HUDEP-2 (cell line): ENCODE data around the gene NXN.
"Not testable (repeated sequence)": the region's sequence is repeated elsewhere in the genome, so short reads cannot be mapped to it uniquely, and the experiment has no call there.

Experiments used
- DNase-seq, 76 experiments: peaks; one replicate each; lab custom pipeline; 2025; ENCODE audit not compliant: unreplicated experiment in 76 of 76; lab: John Stamatoyannopoulos, UW

NXN gene

GRCh38 chr17:749359-749758 lies 230.2 kb downstream of the NXN start:
- DNase-seq: not testable (repeated sequence)
